Neural crest cell (in vitro differentiated cells): ENCODE results near the gene GMEB2. TPM values are rescaled to one million over a fixed set of nuclear protein-coding genes. Genes with fewer than 3 reads are reported as not detected.

Experiments
- DNase-seq: peaks from one replicate; pipeline ENCODE4 v3.0.0; 2021; ENCODE audit warnings: low read depth, mixed read lengths, low spot score
- H3K27ac Mint-ChIP-seq: one replicate; pipeline ENCODE4 v1.8.0; 2021; ENCODE audit warnings: mild to moderate bottlenecking, mixed read lengths; ENCODE audit not compliant: unreplicated experiment
- H3K27me3 Mint-ChIP-seq: 2 replicates; pipeline ENCODE4 v1.8.0; 2021; ENCODE audit warnings: low read depth, mild to moderate bottlenecking, mixed read lengths
- H3K36me3 Mint-ChIP-seq: 2 replicates; pipeline ENCODE4 v1.8.0; 2021; ENCODE audit warnings: low read depth, mild to moderate bottlenecking, mixed read lengths
- H3K4me1 Mint-ChIP-seq: 2 replicates; pipeline ENCODE4 v1.8.0; 2021; ENCODE audit warnings: mixed read lengths
- H3K4me3 Mint-ChIP-seq: one replicate; pipeline ENCODE4 v1.8.0; 2021; ENCODE audit warnings: mild to moderate bottlenecking, mixed read lengths
- H3K9me3 Mint-ChIP-seq: 2 replicates; pipeline ENCODE4 v1.8.0; 2021; ENCODE audit warnings: mixed read lengths
- total RNA-seq: library from RNA; stranded (reverse); gene quantifications from 2 replicates; pipeline ENCODE4 v1.2.1, GENCODE V29; 2021
- TF ChIP-seq, protein P1 (sequence below): fragments of 200-600 bp; sonication (generic); conservative IDR thresholded peaks from 2 replicates; pipeline ENCODE4 v1.5.0; 2021; ENCODE audit warnings: antibody characterized with exemption, mild to moderate bottlenecking

Gene GMEB2
- total RNA-seq, 1 donor from 2014 or later: 15.2 TPM

DNA sequence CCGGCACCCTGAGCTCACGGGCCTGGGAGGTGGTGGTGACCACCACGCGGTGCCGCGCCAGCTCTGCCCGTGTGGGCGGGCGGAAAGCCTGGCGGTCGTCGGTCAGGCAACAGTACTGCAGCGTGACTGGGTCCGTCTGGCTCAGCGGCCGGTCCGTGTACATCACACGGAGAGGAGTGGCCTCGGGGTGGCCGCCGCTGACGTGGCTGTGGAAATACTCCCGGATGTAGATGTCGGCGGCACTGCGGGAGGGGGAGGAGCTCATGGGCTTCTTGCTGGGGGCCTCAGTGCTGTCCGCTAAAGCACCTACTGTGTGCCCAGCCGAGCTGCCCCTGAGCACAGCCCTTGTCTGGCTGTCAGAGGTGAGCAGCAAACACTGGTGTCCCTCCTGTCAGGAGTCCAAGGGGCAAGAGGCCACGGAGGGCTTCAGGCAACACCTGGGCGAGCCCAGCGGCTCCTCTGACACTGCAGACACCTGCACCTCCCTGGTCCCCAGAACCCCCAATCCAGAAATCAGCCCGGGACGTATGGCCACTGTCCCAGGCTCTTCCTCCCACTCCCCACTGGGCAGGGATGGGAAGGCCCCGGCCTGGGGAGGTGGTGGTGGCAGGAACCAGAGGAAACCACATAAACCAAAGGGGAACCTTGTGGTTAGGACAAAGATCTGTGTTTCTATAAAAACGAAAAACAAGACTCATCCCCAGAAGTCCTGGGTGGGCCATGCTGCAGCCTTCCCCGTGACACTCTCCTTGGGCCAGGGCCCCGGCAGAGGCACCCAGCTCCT is 59.3 kb downstream of the GMEB2 start:
- H3K4me3 Mint-ChIP-seq: no peak overlapping the region

DNA sequence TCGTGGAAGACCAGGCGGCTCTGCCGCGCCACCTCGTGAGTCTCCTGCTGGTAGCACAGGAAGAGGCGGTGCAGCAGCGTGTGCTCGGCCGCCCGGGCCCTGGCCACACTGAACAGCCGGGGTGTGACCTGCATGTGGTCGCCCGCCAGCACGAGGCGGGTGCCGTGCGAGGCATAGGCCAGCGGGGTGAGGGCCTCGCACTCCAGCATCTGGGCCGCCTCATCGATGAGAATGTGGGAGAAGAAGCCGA is 59.8 kb downstream of the GMEB2 start:
- H3K27me3 Mint-ChIP-seq: no peaks in the 10 kb centered on the region
- H3K36me3 Mint-ChIP-seq: no peaks in the 10 kb centered on the region
- H3K9me3 Mint-ChIP-seq: no peaks in the 10 kb centered on the region
- H3K27ac Mint-ChIP-seq: no peak overlapping the region
- H3K4me1 Mint-ChIP-seq: no peaks in the 10 kb centered on the region
- TF ChIP-seq, protein P1, sequence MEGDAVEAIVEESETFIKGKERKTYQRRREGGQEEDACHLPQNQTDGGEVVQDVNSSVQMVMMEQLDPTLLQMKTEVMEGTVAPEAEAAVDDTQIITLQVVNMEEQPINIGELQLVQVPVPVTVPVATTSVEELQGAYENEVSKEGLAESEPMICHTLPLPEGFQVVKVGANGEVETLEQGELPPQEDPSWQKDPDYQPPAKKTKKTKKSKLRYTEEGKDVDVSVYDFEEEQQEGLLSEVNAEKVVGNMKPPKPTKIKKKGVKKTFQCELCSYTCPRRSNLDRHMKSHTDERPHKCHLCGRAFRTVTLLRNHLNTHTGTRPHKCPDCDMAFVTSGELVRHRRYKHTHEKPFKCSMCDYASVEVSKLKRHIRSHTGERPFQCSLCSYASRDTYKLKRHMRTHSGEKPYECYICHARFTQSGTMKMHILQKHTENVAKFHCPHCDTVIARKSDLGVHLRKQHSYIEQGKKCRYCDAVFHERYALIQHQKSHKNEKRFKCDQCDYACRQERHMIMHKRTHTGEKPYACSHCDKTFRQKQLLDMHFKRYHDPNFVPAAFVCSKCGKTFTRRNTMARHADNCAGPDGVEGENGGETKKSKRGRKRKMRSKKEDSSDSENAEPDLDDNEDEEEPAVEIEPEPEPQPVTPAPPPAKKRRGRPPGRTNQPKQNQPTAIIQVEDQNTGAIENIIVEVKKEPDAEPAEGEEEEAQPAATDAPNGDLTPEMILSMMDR: no peak
- H3K4me3 Mint-ChIP-seq: no peak overlapping the region
- DNase-seq: no peak

More for the DNA sequence above, 59.3 kb downstream of the GMEB2 start:
- Mint-ChIP-seq H3K36me3 (no peaks in the 10 kb centered on the region), H3K4me1 (no peaks in the 10 kb centered on the region), H3K27me3 (no peaks in the 10 kb centered on the region), H3K9me3 (no peaks in the 10 kb centered on the region), H3K27ac (no peak overlapping the region)
- no peak for DNase-seq
- TF ChIP-seq, protein P1: no peak

DNA sequence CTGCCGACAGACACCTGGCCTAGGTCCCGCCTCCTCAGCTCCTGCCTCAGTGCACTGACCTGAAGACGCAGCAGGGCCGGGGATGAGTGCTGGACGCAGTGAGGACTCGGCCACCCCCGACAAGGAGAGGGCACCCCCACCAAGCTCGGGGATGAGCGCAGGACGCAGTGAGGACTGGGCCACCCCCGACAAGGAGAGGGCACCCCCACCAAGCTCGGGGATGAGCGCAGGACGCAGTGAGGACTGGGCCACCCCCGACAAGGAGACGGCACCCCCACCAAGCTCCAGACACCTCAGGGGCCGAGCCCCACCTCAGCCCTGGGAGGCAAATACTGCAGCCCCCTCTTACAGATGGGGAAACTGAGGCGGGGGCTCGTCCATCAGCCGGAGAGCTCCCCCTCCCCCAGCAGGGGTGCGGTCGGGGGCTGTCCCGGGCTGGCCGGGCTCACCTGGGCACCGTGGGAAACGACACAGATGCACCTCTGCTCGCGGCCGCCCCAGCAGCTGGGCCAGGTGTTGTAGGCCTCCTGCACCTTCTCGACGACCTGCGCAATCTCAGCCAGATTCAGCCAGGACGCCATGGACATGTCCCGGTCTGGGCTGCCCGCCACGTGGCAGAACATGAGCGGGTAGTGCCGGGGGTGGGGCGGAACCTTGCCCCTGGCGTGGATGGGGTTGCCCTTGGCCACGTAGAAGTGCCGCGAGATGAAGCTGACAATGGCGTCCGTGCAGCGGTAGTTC is 60.3 kb downstream of the GMEB2 start:
- Mint-ChIP-seq H3K27ac (no peak overlapping the region), H3K27me3 (no peaks in the 10 kb centered on the region), H3K4me3 (no peak overlapping the region), H3K4me1 (no peaks in the 10 kb centered on the region), H3K9me3 (no peaks in the 10 kb centered on the region), H3K36me3 (no peaks in the 10 kb centered on the region)
- DNase-seq: no peak
- TF ChIP-seq, protein P1: no peak

DNA sequence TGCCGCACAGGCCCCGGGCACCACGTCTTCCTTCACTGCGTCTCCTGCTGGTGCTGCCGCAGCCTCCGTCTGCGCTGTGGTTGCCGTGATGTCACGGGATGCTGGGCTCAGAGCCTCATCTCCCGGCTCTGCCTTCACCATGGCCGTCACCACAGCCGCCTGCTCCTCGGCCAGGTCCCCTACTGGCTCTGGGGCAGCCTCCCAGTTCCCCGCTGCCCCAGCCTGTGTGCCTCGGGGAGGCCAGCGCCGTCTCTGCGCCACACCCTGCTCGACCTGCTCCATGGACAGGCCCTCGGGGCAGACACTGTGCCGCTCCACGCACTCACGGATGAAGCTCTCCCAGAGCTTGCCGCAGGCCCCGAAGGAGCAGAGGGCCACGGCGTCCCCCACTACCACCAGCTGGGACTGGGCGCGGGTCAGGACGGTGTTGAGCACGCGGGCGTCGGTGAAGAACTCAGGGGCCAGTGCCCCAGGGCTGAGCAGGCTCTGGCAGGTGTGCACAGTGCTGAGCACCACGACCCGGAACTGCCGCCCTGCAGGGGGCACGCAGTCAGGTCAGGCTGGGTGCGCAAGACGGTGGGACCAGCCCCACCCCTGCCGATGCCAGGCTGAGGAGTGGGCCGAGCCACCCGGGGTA is 61.1 kb downstream of the GMEB2 start:
- Mint-ChIP-seq H3K27me3 (no peaks in the 10 kb centered on the region), H3K27ac (no peak overlapping the region), H3K36me3 (no peaks in the 10 kb centered on the region), H3K9me3 (no peaks in the 10 kb centered on the region), H3K4me1 (no peaks in the 10 kb centered on the region), H3K4me3 (no peak overlapping the region)
- TF ChIP-seq, protein P1: no peak
- no peak for DNase-seq

DNA sequence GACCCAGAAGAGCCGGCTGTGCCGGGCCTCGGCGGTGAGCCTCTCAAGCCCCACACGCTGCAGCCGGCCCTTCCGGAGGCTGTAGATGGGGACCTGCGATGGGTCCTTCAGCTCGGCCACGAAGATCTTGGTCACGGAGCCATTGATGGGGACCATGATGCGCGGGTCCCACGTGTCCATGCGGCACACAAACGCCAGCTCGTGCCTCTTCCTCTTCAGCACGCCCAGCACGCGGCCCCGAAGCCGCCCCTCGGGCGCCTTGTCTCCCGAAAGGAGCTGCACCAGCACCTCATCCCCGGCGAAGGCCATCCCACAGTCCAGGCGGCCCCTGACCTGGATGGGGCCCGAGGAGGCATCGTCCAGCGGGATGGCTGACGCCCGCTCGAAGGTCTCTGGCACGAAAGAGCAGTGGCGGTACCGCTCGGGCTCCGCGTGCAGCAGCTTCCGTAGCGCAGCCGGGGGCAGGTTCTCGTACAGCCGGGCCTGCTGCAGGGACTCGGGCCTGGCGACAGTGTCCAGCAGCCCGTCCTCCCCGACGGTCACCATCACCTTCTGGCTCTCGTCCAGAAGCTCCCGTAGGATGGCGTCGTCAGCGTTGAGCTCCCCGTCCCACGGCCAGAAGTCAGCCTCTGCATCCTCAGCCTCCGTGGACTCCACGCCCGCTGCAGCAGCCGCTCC is 61.7 kb downstream of the GMEB2 start:
- Mint-ChIP-seq H3K4me1 (no peaks in the 10 kb centered on the region), H3K27ac (no peak overlapping the region), H3K9me3 (no peaks in the 10 kb centered on the region), H3K4me3 (no peak overlapping the region), H3K27me3 (no peaks in the 10 kb centered on the region), H3K36me3 (peaks cover 3% of the 10 kb centered on the region)
- TF ChIP-seq, protein P1: no peak
- no peak for DNase-seq
